Muscle of leg (tissue), 16 donors: ENCODE results near the gene SMYD5. TPM values are rescaled to one million over a fixed set of nuclear protein-coding genes. Genes with fewer than 3 reads are reported as not detected.
A peak's percentile ranks its signal among the peaks of the same experiment; 100 is the strongest.
"Not testable (repeated sequence)": the region's sequence is repeated elsewhere in the genome, so short reads cannot be mapped to it uniquely, and the experiment has no call there.

Experiments
- DNase-seq: peaks from one replicate; pipeline ENCODE4 v3.0.0; 2013
- H3K27ac ChIP-seq: one replicate; pipeline ENCODE4 v1.5.1; 2013; ENCODE audit warnings: mild to moderate bottlenecking, low read length, control low read depth
- H3K27me3 ChIP-seq: one replicate; pipeline ENCODE4 v1.6.1; 2013; ENCODE audit warnings: low read length; ENCODE audit not compliant: control insufficient read depth, insufficient read depth
- H3K36me3 ChIP-seq: one replicate; pipeline ENCODE4 v1.6.1; 2013; ENCODE audit warnings: low read length; ENCODE audit not compliant: control insufficient read depth, insufficient read depth
- H3K4me1 ChIP-seq: one replicate; pipeline ENCODE4 v1.6.1; 2013; ENCODE audit warnings: low read length; ENCODE audit not compliant: control insufficient read depth, insufficient read depth
- H3K4me3 ChIP-seq: one replicate; pipeline ENCODE4 v1.5.1; 2013; ENCODE audit warnings: low read length, control low read depth
- H3K9me3 ChIP-seq: replicated peaks from 2 replicates; pipeline ENCODE4 v1.6.1; 2013; ENCODE audit warnings: low read depth, low read length; ENCODE audit not compliant: control insufficient read depth
- WGBS: methylation state at CpG from one replicate; pipeline ENCODE4 v1.1.5; 2013; ENCODE audit warnings: missing lambda C conversion rate; ENCODE audit not compliant: insufficient coverage; 5-methylcytosine and 5-hydroxymethylcytosine counted together
- long read RNA-seq, 11 donors: transcript quantifications; one replicate each; lab custom pipeline, GENCODE V29; 2026
- polyA plus RNA-seq, 8 donors: library from polyadenylated mRNA; unstranded; fragments of 120-200 nt; gene quantifications; one replicate each; pipeline versions ENCODE4 v1.2.1 to v1.2.3, GENCODE V29; 2013; ENCODE audit warnings: inconsistent platforms in 1 of 8, low replicate concordance in 1 of 8; ENCODE audit not compliant: insufficient read length in 8 of 8, insufficient read depth in 1 of 8
- total RNA-seq: library from RNA; stranded (reverse); fragments of 120-200 nt; gene quantifications from one replicate; pipeline ENCODE4 v1.2.4, GENCODE V29; 2013

Gene SMYD5
- total RNA-seq (31.8 TPM), polyA plus RNA-seq (10 to 100 TPM; 26.2 to 35.6 (median 29.3) TPM)
- long read RNA-seq, donor 1, partial matches to known transcripts: 31 of 48 reads
- long read RNA-seq, donor 1, other reads (novel, unspliced or antisense): 16 of 48 reads
- long read RNA-seq, donor 2, partial matches to known transcripts: 0 of 1 reads
- long read RNA-seq, donor 2, other reads (novel, unspliced or antisense): 0 of 1 reads
- long read RNA-seq, donor 3, partial matches to known transcripts: 99 of 101 reads
- long read RNA-seq, donor 3, other reads (novel, unspliced or antisense): 0 of 101 reads
- long read RNA-seq, donor 4, partial matches to known transcripts: 0 of 3 reads
- long read RNA-seq, donor 4, other reads (novel, unspliced or antisense): 0 of 3 reads
- long read RNA-seq, donor 5, transcript SMYD5-202 (13 exons, 2,593 nt): major isoform, 13 of 13 reads
- long read RNA-seq, donor 5, partial matches to known transcripts: 0 of 13 reads
- long read RNA-seq, donor 5, other reads (novel, unspliced or antisense): 0 of 13 reads
- long read RNA-seq, donor 6, partial matches to known transcripts: 65 of 159 reads
- long read RNA-seq, donor 6, other reads (novel, unspliced or antisense): 89 of 159 reads
- long read RNA-seq, donor 7, partial matches to known transcripts: 0 of 2 reads
- long read RNA-seq, donor 7, other reads (novel, unspliced or antisense): 0 of 2 reads
- long read RNA-seq, donor 8: 0 reads
- long read RNA-seq, donor 9, partial matches to known transcripts: 35 of 58 reads
- long read RNA-seq, donor 9, other reads (novel, unspliced or antisense): 19 of 58 reads
- long read RNA-seq, donor 10, partial matches to known transcripts: 65 of 69 reads
- long read RNA-seq, donor 10, other reads (novel, unspliced or antisense): 0 of 69 reads
- long read RNA-seq, donor 11, partial matches to known transcripts: 24 of 56 reads
- long read RNA-seq, donor 11, other reads (novel, unspliced or antisense): 31 of 56 reads

GRCh38 chr2:73214120-73215035 lies at the start of gene SMYD5:
Gene SMYD5 (plus strand): TSS chr2:73214245. CDS start chr2:73214267, 22 bp downstream.
- Histone ChIP-seq H3K27ac (peak within 1 kb of the TSS; percentile 74), H3K4me1 (peaks cover 11% of the 10 kb centered on the region), H3K27me3 (no peaks in the 10 kb centered on the region), H3K9me3 (no peaks in the 10 kb centered on the region), H3K36me3 (peaks cover 4% of the 10 kb centered on the region), H3K4me3 (peak within 1 kb of the TSS; percentile 82)
- peak; percentile 87 for DNase-seq
- under 1% methylated on average over 60 of the region's 64 CpGs for WGBS

GRCh38 chr2:73165978-73166377 lies 48.1 kb upstream of the SMYD5 start:
- not testable (repeated sequence) for H3K9me3 ChIP-seq, H3K4me3 ChIP-seq, H3K27me3 ChIP-seq, H3K4me1 ChIP-seq, DNase-seq, H3K27ac ChIP-seq, H3K36me3 ChIP-seq
- WGBS: 0% methylated on average over 1 of the region's 11 CpGs

- WGBS: 69% methylated on average over 2 of the region's 8 CpGs
Measured at GRCh38 chr2:73166813-73167212, 47.2 kb upstream of the SMYD5 start.

GRCh38 chr2:73168348-73168747 lies 45.7 kb upstream of the SMYD5 start:
- H3K4me3 ChIP-seq, DNase-seq, H3K36me3 ChIP-seq, H3K4me1 ChIP-seq, H3K9me3 ChIP-seq, H3K27ac ChIP-seq, H3K27me3 ChIP-seq: not testable (repeated sequence)

More at GRCh38 chr2:73166813-73167212, 47.2 kb upstream of the SMYD5 start:
- not testable (repeated sequence) for DNase-seq, H3K27ac ChIP-seq, H3K9me3 ChIP-seq, H3K4me1 ChIP-seq, H3K36me3 ChIP-seq, H3K27me3 ChIP-seq, H3K4me3 ChIP-seq

- not testable (repeated sequence) for H3K36me3 ChIP-seq, H3K4me3 ChIP-seq, H3K27ac ChIP-seq, DNase-seq, H3K4me1 ChIP-seq, H3K9me3 ChIP-seq
- H3K27me3 ChIP-seq: peaks cover 19% of the 10 kb centered on the region
- 50% methylated on average over 2 of the region's 7 CpGs for WGBS
Measured at GRCh38 chr2:73170341-73170740, 43.7 kb upstream of the SMYD5 start.

GRCh38 chr2:73172963-73173362 lies 41.1 kb upstream of the SMYD5 start:
- Histone ChIP-seq H3K27me3 (peaks cover 44% of the 10 kb centered on the region), H3K9me3 (no peaks in the 10 kb centered on the region), H3K27ac (no peak overlapping the region), H3K4me3 (no peak overlapping the region), H3K36me3 (no peaks in the 10 kb centered on the region), H3K4me1 (peaks cover 27% of the 10 kb centered on the region)
- no peak for DNase-seq
- WGBS: 37% methylated on average over 4 of the region's 6 CpGs

- Histone ChIP-seq H3K27ac (no peak overlapping the region), H3K9me3 (no peaks in the 10 kb centered on the region), H3K4me1 (peaks cover 27% of the 10 kb centered on the region), H3K4me3 (no peak overlapping the region), H3K36me3 (no peaks in the 10 kb centered on the region), H3K27me3 (peaks cover 51% of the 10 kb centered on the region)
- WGBS: 97% methylated on average over 4 of the region's 7 CpGs
- no peak for DNase-seq
Measured at GRCh38 chr2:73173781-73174180, 40.3 kb upstream of the SMYD5 start.

- Histone ChIP-seq H3K27me3 (peaks cover 54% of the 10 kb centered on the region), H3K4me1 (peaks cover 27% of the 10 kb centered on the region), H3K27ac (no peak overlapping the region), H3K4me3 (no peak overlapping the region), H3K9me3 (no peaks in the 10 kb centered on the region), H3K36me3 (no peaks in the 10 kb centered on the region)
- 89% methylated on average over 9 of the region's 10 CpGs for WGBS
- no peak for DNase-seq
Measured at GRCh38 chr2:73174244-73174643, 39.8 kb upstream of the SMYD5 start.

- peaks cover 27% of the 10 kb centered on the region for H3K4me1 ChIP-seq
- H3K27ac ChIP-seq: no peak overlapping the region
- H3K4me3 ChIP-seq: peak overlapping the region; percentile 39
- WGBS: 6% methylated on average over 21 of the region's 25 CpGs
- no peaks in the 10 kb centered on the region for H3K9me3 ChIP-seq
- H3K27me3 ChIP-seq: peaks cover 55% of the 10 kb centered on the region
- no peak for DNase-seq
- H3K36me3 ChIP-seq: no peaks in the 10 kb centered on the region
Measured at GRCh38 chr2:73174941-73175662, 38.9 kb upstream of the SMYD5 start.
